C4-2B (cell line): Measurements from ENCODE around the gene RXRA.

Source experiments
- ZFX ChIP-seq: fragments of 450-650 bp; IDR thresholded peaks from 2 replicates; pipeline ENCODE4 v1.6.1; 2017
- TF ChIP-seq, protein P1 (sequence below): fragments of 450-650 bp; conservative IDR thresholded peaks from 2 replicates; pipeline ENCODE4 v1.5.1; 2017; ENCODE audit warnings: mild to moderate bottlenecking

DNA sequence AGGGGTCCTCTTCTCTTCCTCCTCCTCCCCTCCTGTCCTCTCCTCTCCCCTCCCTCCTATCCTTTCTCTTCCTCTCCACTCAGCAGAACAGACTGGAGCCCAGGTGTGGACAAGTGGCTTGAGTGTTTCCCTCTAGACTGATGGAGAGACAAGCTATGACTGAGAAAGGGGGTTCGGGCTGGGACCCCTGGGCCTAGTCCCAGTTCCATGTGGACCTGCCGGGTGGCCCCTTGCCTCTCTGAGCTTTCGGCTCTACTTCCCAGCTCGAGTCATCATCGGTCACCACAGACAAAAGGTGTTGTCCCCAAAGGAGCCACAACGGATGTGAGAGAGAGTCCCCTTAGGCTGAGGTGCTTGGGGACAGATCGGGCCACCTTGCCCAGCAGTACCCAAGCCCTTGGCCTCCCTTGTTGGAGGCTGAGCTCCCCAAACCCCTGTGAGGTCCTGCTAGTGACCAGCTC, 3.4 kb upstream of the RXRA start:
- TF ChIP-seq, protein P1, sequence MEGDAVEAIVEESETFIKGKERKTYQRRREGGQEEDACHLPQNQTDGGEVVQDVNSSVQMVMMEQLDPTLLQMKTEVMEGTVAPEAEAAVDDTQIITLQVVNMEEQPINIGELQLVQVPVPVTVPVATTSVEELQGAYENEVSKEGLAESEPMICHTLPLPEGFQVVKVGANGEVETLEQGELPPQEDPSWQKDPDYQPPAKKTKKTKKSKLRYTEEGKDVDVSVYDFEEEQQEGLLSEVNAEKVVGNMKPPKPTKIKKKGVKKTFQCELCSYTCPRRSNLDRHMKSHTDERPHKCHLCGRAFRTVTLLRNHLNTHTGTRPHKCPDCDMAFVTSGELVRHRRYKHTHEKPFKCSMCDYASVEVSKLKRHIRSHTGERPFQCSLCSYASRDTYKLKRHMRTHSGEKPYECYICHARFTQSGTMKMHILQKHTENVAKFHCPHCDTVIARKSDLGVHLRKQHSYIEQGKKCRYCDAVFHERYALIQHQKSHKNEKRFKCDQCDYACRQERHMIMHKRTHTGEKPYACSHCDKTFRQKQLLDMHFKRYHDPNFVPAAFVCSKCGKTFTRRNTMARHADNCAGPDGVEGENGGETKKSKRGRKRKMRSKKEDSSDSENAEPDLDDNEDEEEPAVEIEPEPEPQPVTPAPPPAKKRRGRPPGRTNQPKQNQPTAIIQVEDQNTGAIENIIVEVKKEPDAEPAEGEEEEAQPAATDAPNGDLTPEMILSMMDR = no peak
- no peak for TF ChIP-seq ZFX
